ENCODE data around the gene IGLON5.

Gene IGLON5

DNA sequence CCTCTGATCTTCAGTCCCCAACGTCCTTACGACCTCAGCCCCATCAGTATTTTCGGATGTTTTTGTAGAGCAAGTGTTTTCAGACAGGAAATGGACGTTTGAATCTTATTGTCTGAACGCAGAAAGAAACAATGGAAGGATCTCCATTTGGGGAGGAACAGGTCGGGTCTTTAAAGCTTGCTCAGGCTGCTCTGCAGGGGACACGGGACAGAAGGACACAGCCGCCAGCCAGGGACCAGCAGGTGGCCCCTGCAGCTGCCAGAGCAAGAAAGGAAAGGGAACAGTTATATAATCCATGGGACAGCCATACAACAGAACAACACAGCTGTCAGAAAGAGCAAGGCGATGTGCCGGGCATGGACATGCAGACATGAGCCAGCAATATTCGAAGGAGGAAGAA is 18.5 kb upstream of the IGLON5 start:
- H3K4me2 ChIP-seq (ENCODE audit: low read depth, low read length, poor library complexity, severe bottlenecking), result no peak overlapping the region
- no peak overlapping the region for H3K9ac ChIP-seq (ENCODE audit: low read depth, low read length, poor library complexity, severe bottlenecking)
- H3K9me3 ChIP-seq (ENCODE audit: insufficient read depth, low read depth, low read length), result no peaks in the 10 kb centered on the region
- TF ChIP-seq, protein P1, sequence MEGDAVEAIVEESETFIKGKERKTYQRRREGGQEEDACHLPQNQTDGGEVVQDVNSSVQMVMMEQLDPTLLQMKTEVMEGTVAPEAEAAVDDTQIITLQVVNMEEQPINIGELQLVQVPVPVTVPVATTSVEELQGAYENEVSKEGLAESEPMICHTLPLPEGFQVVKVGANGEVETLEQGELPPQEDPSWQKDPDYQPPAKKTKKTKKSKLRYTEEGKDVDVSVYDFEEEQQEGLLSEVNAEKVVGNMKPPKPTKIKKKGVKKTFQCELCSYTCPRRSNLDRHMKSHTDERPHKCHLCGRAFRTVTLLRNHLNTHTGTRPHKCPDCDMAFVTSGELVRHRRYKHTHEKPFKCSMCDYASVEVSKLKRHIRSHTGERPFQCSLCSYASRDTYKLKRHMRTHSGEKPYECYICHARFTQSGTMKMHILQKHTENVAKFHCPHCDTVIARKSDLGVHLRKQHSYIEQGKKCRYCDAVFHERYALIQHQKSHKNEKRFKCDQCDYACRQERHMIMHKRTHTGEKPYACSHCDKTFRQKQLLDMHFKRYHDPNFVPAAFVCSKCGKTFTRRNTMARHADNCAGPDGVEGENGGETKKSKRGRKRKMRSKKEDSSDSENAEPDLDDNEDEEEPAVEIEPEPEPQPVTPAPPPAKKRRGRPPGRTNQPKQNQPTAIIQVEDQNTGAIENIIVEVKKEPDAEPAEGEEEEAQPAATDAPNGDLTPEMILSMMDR (conservative IDR thresholded peaks at IDR 0.05; ENCODE audit: low read length), result no peak
- no peak for TF ChIP-seq EZH2phosphoT487 (IDR thresholded peaks at IDR 0.05; ENCODE audit: borderline replicate concordance)
- H2AFZ ChIP-seq (ENCODE audit: low read length), result no peak overlapping the region
- no peaks in the 10 kb centered on the region for H4K20me1 ChIP-seq (ENCODE audit: insufficient read depth, low read length, poor library complexity, severe bottlenecking)
- H3K4me3 ChIP-seq (ENCODE audit: low read length, poor library complexity, severe bottlenecking), result no peak overlapping the region
- no peaks in the 10 kb centered on the region for H3K36me3 ChIP-seq (ENCODE audit: insufficient read depth, low read length)
- H3K79me2 ChIP-seq (ENCODE audit: insufficient read depth, low read length), result no peaks in the 10 kb centered on the region
- H3F3A ChIP-seq (ENCODE audit: low read depth), result no peaks in the 10 kb centered on the region
- no peaks in the 10 kb centered on the region for H3K4me1 ChIP-seq (ENCODE audit: insufficient read depth, low read length, poor library complexity, severe bottlenecking)
- no peaks in the 10 kb centered on the region for H3K27me3 ChIP-seq (ENCODE audit: insufficient read depth, low read length, poor library complexity, severe bottlenecking)
- no peaks in the 10 kb centered on the region for H3K9me2 ChIP-seq (replicated peaks; ENCODE audit: low read depth, low read length)

DNA sequence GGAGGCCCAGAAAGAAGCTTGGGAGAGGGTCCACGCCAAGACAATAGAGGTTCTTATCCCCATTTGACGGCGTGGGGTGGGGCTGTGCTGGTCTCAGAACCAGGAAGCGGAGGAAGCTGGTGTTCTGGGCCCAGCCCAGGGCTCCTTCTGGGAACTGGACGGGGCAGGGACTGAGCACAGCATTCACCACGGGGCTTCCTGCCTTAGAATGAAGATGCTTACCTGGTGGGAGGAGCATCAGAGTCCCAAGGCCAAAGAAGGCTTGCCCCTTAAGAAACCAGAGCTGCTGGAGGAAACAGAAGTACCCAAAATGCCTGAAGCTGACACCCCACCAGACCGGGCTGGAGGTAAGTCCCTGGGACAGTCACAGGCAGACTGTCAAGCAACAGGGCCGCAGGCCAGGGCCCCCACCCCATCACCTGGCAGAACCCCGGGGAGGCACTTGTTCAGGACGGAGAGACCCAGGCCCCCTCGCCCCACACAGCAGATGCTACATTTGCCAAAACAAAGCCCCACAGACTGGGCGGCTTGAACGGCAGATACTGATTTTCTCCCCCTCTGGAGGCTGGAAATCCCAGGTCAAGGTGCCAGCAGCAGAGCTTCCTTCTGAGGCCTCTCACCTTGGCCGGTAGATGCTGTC is 17.8 kb upstream of the IGLON5 start:
- TF ChIP-seq, protein P1 (conservative IDR thresholded peaks at IDR 0.05; ENCODE audit: low read length), result no peak
- no peak for TF ChIP-seq EZH2phosphoT487 (IDR thresholded peaks at IDR 0.05; ENCODE audit: borderline replicate concordance)
- no peaks in the 10 kb centered on the region for H3K79me2 ChIP-seq (ENCODE audit: insufficient read depth, low read length)
- no peaks in the 10 kb centered on the region for H3K27me3 ChIP-seq (ENCODE audit: insufficient read depth, low read length, poor library complexity, severe bottlenecking)

DNA sequence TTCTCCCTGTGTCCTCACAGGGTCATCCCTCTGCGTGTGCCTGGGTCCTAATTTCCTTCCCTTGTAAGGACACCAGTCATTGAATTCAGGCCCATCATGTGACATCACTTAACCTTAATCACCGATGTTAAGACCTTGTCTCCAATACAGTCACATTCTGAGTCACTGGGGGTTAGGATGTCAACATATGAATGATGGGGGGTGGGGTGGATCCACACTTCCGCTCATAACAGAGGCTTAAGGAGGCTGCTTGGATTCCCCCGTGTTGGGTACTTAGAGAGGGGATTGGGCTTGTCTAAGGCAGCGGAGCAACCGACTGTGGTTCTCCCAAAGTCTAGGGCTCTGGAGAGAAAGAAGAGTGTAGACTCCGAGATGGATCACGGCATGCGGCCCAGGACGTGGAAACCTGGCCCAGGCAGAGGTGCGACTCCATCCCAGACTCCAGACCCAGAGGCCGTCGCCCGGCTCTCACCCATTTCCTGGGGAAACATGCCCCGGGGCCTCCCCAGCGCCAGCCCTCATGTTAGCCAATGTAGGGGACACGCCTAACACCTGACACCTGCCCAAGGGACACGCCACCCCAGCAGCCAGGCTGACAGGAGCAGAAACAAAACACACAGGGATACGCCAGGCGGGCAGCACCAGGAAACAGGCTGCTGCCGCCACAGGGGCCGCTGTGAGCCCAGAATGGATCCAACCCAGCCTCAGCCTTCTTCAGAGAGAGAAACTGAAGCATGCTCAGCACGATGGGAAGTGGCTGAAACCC is 17.1 kb upstream of the IGLON5 start:
- H3K9me2 ChIP-seq (replicated peaks; ENCODE audit: low read depth, low read length), result no peaks in the 10 kb centered on the region
- H3K4me2 ChIP-seq (ENCODE audit: low read depth, low read length, poor library complexity, severe bottlenecking), result no peak overlapping the region
- H3K4me1 ChIP-seq (ENCODE audit: insufficient read depth, low read length, poor library complexity, severe bottlenecking), result no peaks in the 10 kb centered on the region
- H3K4me3 ChIP-seq (ENCODE audit: low read length, poor library complexity, severe bottlenecking), result no peak overlapping the region
- H3K9me3 ChIP-seq (ENCODE audit: insufficient read depth, low read depth, low read length), result no peaks in the 10 kb centered on the region
- H2AFZ ChIP-seq (ENCODE audit: low read length), result no peak overlapping the region
- H3K27me3 ChIP-seq (ENCODE audit: insufficient read depth, low read length, poor library complexity, severe bottlenecking), result no peaks in the 10 kb centered on the region
- no peaks in the 10 kb centered on the region for H3K79me2 ChIP-seq (ENCODE audit: insufficient read depth, low read length)
- no peaks in the 10 kb centered on the region for H3K36me3 ChIP-seq (ENCODE audit: insufficient read depth, low read length)
- H4K20me1 ChIP-seq (ENCODE audit: insufficient read depth, low read length, poor library complexity, severe bottlenecking), result no peaks in the 10 kb centered on the region
- TF ChIP-seq, protein P1 (conservative IDR thresholded peaks at IDR 0.05; ENCODE audit: low read length), result no peak
- no peak for TF ChIP-seq EZH2phosphoT487 (IDR thresholded peaks at IDR 0.05; ENCODE audit: borderline replicate concordance)
- no peak overlapping the region for H3K9ac ChIP-seq (ENCODE audit: low read depth, low read length, poor library complexity, severe bottlenecking)
- H3F3A ChIP-seq (ENCODE audit: low read depth), result no peaks in the 10 kb centered on the region

More for the DNA sequence above, 17.8 kb upstream of the IGLON5 start:
- no peak overlapping the region for H3K4me3 ChIP-seq (ENCODE audit: low read length, poor library complexity, severe bottlenecking)
- no peaks in the 10 kb centered on the region for H3K4me1 ChIP-seq (ENCODE audit: insufficient read depth, low read length, poor library complexity, severe bottlenecking)
- no peaks in the 10 kb centered on the region for H4K20me1 ChIP-seq (ENCODE audit: insufficient read depth, low read length, poor library complexity, severe bottlenecking)
- H3K36me3 ChIP-seq (ENCODE audit: insufficient read depth, low read length), result no peaks in the 10 kb centered on the region
- H2AFZ ChIP-seq (ENCODE audit: low read length), result no peak overlapping the region
- H3K9ac ChIP-seq (ENCODE audit: low read depth, low read length, poor library complexity, severe bottlenecking), result no peak overlapping the region
- no peak overlapping the region for H3K4me2 ChIP-seq (ENCODE audit: low read depth, low read length, poor library complexity, severe bottlenecking)
- no peaks in the 10 kb centered on the region for H3K9me2 ChIP-seq (replicated peaks; ENCODE audit: low read depth, low read length)
- H3F3A ChIP-seq (ENCODE audit: low read depth), result no peaks in the 10 kb centered on the region
- no peaks in the 10 kb centered on the region for H3K9me3 ChIP-seq (ENCODE audit: insufficient read depth, low read depth, low read length)

Data from Loucy (cell line).